GM12875 (cell line): ENCODE results near the gene GPR183.

Source experiments
- H3K4me3 ChIP-seq: one replicate; pipeline ENCODE4 v1.5.1; 2011; ENCODE audit warnings: low read depth, low read length, control low read depth
- CTCF ChIP-seq: IDR thresholded peaks from 2 replicates; pipeline ENCODE4 v1.5.1; 2011; ENCODE audit warnings: low read depth, mild to moderate bottlenecking, control low read depth, inconsistent platforms, low read length, moderate library complexity, borderline replicate concordance; ENCODE audit not compliant: insufficient read depth

The GPR183 gene

DNA sequence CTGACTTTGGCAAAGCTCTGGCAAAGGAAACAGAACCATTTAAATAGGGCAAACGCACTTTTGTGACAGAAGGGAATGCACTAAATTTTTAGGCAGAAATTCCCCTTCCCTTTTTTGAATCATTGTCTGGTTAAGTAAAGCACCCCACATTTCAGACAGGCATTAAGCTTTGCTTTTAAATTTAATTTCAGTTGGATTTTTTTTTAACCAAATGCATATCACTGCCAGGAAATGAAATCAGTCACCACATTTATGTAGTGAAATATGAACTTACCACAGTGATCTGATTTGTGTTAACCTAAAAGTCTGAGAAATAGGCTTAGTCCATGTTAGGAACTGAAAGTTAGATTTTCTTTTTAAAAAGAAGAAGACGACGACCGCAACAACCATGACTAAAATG, 10.8 kb downstream of the GPR183 start:
- no peak for TF ChIP-seq CTCF
- H3K4me3 ChIP-seq, result no peak overlapping the region

DNA sequence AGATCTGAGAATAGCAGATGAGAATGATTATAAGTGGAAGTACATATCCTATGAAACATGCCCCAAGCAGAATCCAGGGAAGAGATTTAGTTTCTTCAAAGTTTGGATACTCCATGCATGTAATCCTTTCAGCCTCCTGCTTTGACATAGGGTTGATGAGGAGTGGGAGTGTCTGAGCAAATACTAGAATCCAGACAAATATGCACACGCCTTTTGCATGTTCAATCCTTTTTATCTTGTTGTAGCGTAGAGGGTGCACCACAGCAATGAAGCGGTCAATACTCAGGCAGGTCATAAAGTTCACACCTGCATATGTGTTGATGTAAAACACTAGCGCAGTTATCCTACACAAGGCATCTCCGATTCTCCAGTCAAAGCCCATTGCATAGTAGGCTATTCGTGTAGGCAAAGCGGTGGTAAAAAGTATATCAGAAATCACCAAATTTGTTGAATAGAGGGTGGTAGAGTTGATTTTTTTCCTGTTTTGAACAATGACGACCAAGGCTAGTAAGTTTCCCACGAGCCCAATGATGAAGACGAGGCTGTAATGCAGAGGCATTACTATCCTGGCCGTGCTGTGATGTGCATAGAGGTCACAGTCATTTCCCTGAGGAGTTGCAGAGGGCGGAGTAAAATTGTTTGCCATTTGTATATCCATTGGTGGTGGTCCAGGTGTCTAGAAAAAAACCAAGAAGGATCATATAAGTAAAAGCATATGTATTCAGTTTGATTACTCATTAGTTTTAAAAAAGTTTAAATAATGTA, 11.5 kb downstream of the GPR183 start:
- TF ChIP-seq CTCF, result no peak
- no peak overlapping the region for H3K4me3 ChIP-seq

DNA sequence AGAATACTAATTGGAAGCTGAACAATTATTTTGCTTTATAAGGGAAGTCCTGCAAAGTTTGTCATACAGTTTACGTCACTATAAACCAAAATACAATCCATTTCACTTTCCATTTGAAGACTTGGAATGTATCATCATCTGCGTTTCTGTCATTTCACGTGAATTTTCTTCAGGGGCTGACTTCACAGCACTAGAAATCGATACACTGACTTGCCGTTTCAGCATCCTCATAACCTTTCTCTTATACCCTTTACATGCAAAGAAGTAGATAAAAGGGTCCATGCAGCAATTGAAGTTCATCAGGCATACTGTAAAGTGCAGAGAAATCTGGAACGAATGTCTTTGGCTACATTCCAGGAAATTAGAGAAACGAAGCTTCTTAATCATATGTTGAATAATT, 12.2 kb downstream of the GPR183 start:
- no peak overlapping the region for H3K4me3 ChIP-seq

GRCh38 chr13:99294198-99294597, 13.0 kb downstream of the GPR183 start:
- no peak for TF ChIP-seq CTCF
- no peak overlapping the region for H3K4me3 ChIP-seq

More for the DNA sequence above, 12.2 kb downstream of the GPR183 start:
- TF ChIP-seq CTCF, result no peak

DNA sequence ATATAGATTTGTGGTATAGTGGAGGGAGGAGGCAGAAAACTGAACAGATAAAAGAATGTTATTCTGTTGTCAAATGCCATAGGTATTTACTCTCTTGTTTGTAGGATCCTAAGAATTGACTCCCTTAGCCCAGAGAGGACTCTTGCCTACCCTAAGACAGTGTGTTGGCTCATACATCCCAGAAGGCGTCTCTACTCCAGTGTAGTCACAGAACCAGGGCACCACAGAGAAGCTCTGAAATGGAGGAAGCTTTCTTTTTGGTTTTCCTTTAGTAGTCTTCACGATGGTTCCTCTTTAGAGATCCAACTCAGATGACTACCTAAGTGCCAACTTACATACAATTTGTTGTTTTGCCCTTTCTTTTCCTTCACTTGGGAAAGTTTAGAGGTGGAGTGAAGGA, 14.0 kb downstream of the GPR183 start:
- no peak for TF ChIP-seq CTCF
- H3K4me3 ChIP-seq, result no peak overlapping the region

- no peak for TF ChIP-seq CTCF
- H3K4me3 ChIP-seq, result no peak overlapping the region
Observed at GRCh38 chr13:99290894-99291293, 16.3 kb downstream of the GPR183 start.

DNA sequence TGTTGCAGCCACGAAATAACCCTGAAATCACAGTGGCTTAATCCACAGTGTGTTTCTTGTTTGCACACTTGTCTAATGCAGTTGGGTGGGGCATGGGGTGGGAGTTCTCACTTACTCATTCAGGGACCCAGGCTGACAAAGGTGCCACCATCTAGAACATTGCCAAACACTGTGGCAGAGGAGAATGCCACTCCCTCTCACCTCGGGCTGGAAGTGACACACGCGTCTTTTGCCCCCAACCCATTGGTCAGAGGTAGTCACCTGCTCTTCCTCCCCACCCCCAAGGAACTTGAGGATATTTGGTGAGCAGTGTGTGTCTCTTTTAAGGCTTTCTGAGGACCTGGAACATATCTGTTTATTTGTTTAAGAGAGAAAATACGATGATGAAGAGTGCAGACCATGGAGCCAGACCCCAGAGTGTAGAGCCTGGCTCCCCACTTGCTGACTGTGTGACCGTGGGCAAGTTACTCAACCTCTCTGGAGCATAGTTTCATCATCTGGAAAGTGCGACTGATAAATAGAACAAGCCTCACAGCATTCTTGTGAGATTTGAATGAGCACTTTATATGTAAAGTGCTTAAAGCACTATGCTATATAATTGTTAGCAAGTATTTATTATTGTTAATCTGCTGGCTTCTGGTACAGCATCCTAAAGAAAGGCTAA, 17.4 kb downstream of the GPR183 start:
- H3K4me3 ChIP-seq, result no peak overlapping the region
- TF ChIP-seq CTCF, result no peak
